ENCODE results near the gene SETBP1.

The SETBP1 gene

DNA sequence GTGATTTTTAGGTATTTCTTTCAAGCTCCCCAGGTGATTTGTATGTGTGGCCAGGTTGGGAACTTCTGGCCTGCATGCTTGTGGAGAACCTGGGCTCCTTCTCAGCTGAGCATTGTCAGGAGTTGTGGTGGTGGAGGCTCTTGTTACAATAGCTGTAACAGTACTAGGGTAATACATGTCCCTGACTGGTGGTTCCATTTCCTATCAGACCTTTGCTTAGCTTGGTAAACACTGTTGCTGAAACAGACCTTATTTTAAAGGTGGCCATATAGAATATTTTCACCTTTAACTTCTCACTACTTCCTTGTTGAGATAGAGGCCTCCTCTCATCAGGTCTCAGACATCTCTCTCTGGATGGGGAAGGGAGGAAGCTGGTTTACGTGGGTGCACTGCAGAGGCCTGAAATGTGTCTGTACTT, 79.2 kb downstream of the SETBP1 start:
- no peak for DNase-seq (ENCODE audit: low read depth)

DNA sequence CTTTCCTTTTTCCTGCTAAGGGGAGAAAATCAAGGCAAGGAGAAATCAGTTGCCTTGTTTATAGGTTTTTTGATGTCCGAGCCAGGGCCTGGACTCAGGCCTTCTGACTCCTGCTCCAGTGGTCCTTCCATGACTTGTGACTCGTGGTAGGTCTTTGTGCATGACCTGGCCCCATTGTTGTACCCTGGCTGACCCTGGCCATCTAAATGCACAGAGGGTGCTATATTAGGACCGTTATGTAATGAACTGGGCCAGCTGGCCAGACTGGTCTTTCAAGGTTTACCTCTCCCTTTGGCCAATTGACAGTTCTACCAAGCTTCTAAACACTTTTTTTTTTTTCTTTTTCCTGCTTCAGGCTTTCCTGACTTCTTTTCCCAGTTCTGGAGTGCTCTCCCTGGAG, 81.1 kb downstream of the SETBP1 start:
- no peak for DNase-seq (ENCODE audit: low read depth)

- no peak for DNase-seq (ENCODE audit: low read depth)
These were observed 82.6 kb downstream of the SETBP1 start for GRCh38 chr18:44763327-44763726.

GRCh38 chr18:44764863-44765262, 84.2 kb downstream of the SETBP1 start:
- no peak for DNase-seq (ENCODE audit: low read depth)

- no peak for DNase-seq (ENCODE audit: low read depth)
These were observed 84.8 kb downstream of the SETBP1 start for GRCh38 chr18:44765456-44765855.

DNA sequence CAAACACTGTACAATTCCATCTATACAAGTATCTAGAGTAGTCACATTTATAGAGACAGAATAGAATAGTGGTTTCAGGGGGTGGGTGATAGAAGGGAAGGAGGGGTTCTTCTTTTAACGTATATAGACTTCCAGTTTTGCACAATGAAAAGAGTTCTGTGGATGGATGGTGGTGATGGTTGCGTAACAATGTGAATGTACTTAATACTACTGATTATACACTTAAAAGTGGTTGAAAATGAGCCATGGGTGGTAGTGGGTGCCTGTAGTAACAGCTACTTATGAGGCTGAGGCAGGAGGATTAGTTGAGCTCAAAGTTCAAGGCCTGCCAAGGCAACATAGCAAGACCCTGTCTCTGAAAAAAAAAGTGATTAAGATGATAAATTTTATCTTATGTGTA, 85.8 kb downstream of the SETBP1 start:
- no peak for DNase-seq (ENCODE audit: low read depth)

- no peak for DNase-seq (ENCODE audit: low read depth)
These were observed 87.1 kb downstream of the SETBP1 start for GRCh38 chr18:44767807-44768206.

DNA sequence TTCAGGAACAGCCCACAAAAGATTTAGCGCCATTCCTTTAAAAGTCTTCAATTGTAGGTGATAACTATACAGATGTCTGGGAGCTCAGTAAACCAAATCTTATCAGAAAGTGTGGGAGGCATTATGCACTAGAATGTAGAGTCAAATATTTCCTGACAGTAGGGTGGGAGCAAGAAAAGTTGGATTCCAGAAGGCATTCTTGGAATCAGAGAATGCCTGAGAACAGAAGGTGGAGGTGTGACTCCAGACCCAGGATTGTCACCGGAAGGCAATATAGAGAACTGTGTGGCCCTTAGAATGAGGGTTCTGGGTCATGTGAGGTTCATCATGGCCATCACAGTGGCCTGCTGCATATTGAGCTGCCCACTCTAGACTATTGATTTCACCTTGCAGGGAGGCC, 90.0 kb downstream of the SETBP1 start:
- no peak for DNase-seq (ENCODE audit: low read depth)

DNA sequence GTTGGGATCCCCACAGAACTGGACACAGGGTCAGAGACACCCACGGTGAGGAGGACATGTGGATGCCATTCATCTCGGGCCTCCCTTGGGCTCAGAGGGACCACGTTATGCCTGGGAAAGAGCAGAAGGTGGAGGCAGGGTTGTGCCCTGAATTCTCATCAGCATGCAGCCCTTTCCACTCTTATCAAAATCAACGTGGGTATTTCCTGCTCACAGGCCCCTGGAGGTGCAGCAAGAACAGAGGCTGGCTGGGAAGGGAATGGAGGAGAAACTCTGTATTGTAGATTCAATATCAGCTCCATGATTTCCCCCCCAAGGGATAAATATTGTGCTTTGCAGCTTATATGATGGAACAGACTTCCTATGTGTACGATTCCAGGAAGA, 90.9 kb downstream of the SETBP1 start:
- DNase-seq (ENCODE audit: low read depth), result no peak

GRCh38 chr18:44771956-44772917, 91.5 kb downstream of the SETBP1 start:
- no peak for DNase-seq (ENCODE audit: low read depth)

DNA sequence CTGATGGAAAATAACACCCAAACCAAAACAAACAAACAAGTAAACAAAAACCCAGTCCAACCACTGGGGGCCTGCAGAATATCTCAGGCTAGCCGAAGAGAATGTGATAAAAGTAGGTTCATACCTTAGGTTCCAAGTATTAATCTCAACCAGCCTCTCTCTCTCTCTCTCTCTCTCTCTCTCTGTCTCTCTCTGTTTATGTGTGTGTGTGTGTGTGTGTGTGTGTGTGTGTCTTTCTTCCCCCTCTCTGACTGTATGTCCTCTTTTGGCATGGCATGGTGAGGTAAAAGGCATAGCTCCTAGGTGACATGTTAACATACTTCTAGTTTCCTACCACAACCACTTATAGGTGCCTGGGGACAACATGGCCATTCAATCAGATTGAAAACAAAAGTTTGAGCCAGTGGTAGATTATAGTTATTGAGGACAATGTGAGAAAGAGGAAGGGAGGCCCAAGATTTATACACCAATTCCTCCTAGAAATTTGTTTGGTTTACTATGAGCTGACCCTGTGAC, 93.0 kb downstream of the SETBP1 start:
- no peak for DNase-seq (ENCODE audit: low read depth)

DNA sequence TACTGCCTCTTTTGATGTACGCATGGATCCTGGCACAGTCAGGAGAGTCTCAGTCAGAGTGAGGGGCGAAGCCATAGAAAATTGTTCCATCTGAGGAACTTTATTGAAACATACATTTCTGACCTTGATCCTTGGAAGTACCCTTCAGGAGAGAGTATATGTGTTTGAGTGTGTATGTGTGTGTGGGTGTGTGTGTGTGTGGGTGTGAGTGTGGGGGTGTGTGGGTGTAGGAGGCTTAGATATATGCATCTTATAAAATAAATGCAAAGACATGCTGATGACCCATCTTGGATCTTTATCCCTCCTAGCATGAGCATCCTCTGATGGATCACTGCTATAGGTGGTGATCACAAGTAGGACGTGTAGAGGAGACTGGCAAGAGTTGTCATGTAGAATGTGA, 93.5 kb downstream of the SETBP1 start:
- DNase-seq (ENCODE audit: low read depth), result no peak

DNA sequence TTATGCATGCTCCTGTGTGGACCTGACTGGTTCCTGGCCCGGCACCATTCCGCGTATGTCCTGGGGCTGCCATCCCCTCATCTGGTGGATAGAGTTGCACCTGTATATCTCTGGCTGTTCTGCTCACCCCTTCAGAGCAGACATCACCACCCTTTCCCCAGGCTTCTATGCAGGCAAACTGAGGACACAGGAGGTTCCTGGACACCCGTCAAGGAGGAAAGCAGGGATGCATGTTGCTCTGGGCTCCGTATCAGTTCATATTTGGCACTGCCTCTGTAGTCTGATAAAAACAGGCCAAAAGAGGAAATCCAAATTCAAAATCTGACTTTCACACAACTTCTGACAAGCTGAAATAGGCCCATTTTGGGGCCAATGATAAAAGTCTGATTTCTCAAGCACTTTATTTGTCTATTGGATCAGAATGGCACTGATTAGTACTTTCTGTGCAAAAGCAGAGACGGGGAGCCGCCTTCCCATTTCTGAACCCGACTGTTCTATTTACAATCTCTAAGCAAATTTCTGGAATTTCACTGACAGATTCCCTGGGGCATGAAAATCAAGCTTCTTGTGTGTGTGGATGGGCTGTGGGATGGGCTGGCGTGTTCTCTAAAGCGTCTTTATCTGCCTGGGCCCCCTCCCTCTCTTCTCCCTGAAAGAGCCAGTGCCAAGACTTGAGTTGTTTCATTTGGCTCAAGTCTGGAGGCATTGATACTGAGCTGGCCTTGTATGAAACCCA, 96.9 kb downstream of the SETBP1 start:
- no peak for DNase-seq (ENCODE audit: low read depth)

GRCh38 chr18:44778788-44779187, 98.1 kb downstream of the SETBP1 start:
- no peak for DNase-seq (ENCODE audit: low read depth)

- no peak for DNase-seq (ENCODE audit: low read depth)
These were observed 99.1 kb downstream of the SETBP1 start for GRCh38 chr18:44779753-44780292.

DNA sequence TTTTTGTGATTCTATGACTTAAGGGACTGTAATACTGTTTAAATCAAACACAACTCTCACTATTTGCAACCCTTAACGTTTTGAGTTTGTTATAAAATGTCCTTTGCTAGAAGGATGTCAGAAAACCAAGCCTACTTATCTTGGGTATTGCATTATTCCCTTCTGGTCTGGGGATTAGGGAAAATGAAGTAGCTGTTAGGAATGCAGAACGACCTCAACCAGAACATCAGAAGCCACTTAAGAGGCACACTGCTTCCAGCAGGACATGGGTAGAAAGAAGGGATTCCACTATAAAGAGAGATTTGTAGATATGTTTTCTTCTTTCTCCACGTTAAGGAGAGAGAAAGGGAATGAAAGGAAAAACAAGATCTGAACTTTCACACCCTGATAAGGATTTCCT, 101.2 kb downstream of the SETBP1 start:
- DNase-seq (ENCODE audit: low read depth), result no peak

DNA sequence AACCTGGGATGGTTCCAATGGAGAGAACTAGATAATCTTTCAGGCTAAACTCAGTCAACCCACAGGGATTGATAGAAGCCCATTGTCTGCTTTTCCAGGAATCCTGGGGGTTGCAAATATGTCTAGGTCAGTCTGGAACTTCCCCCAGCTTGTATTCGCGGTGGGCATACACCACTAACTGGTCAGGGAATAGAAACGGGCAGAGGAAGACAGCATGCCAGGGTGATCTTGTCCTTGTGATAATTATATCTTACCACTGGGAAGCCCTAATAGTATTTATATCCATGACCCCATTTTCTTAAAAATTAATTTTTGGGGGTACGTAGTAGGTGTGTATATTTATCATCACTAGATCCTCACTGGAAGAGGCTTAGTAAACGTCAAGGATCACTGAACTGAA, 101.9 kb downstream of the SETBP1 start:
- no peak for DNase-seq (ENCODE audit: low read depth)

- no peak for DNase-seq (ENCODE audit: low read depth)
These were observed 102.7 kb downstream of the SETBP1 start for GRCh38 chr18:44783371-44783770.

DNA sequence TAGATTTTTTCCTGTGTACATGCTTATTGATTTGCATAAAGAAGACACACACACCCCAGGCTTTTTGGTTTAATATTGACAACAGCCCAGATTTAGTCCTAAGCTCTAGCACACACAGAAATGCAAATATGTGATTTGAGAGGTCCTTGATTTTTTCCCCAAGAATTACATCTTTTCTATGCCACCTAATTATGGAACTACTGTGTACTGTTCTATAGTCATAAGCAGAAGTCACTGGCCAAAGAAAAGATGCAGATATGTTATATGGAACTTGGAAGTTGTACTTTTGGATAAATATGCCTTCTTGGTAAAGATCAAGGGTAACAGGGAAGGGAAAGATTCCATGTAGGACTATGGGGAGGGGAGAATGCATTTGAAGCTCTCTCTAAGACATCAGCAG, 105.6 kb downstream of the SETBP1 start:
- DNase-seq (ENCODE audit: low read depth), result no peak

GRCh38 chr18:44786688-44787087, 106.0 kb downstream of the SETBP1 start:
- no peak for DNase-seq (ENCODE audit: low read depth)

GRCh38 chr18:44788334-44788733, 107.6 kb downstream of the SETBP1 start:
- no peak for DNase-seq (ENCODE audit: low read depth)

DNA sequence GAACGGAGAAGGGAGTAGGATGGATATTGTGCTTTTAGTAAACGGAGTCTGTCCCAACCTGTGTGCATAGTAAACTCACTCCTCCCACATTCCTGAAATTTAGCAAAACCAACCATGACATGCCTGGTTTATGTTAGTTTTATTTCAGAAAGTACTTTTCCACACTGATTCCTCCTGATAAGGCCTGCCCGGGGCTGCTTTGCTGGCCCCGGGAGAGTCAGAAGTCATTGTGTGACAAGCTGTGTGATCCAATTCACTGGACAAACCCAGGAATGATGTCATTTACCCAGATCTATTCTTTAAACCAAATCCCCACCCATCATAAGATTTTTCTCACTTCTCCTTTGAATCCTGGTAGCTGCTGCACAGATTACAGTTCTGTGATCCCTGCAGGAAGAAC, 109.0 kb downstream of the SETBP1 start:
- no peak for DNase-seq (ENCODE audit: low read depth)

- DNase-seq (ENCODE audit: low read depth), result no peak
These were observed 110.2 kb downstream of the SETBP1 start for GRCh38 chr18:44790860-44791259.

Measured in stimulated activated CD8-positive, alpha-beta memory T cell treated with anti-CD3 and anti-CD28 coated beads, Interleukin-12 subunit alpha, Interleukin-12 subunit beta, amount 100 ng/mL, for 4 hours (primary cell).